Measurements from ENCODE around the gene TMEM174. TPM values are rescaled to one million over a fixed set of nuclear protein-coding genes. Genes with fewer than 3 reads are reported as not detected.

TMEM174 gene, protein sequence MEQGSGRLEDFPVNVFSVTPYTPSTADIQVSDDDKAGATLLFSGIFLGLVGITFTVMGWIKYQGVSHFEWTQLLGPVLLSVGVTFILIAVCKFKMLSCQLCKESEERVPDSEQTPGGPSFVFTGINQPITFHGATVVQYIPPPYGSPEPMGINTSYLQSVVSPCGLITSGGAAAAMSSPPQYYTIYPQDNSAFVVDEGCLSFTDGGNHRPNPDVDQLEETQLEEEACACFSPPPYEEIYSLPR
- not detected for total RNA-seq

DNA sequence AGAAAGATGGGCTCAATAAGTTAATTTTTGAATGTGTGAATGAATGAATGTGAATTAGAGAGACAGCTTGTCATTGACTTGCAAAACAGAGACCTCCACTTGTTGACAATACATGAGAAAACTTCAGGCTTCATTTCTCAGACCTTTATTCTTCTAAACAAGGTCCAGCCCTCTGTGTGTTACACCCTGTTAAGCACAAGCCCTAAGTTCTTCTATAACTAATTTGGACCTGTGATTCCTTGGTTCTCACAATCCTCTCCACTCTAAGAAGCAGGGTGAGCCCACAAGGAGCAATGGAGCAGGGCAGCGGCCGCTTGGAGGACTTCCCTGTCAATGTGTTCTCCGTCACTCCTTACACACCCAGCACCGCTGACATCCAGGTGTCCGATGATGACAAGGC, at the start of gene TMEM174:
TSS of gene TMEM174 (plus strand) at position 243 of the 400 bp plus-strand sequence. CDS start at position 294, 51 bp downstream.

Other genes with a start within 250 kb of the TMEM174 start
- gene FCHO2, start 217.2 kb upstream of the TMEM174 start, total RNA-seq: 1 to 10 TPM in 1 of 2 experiments, under 1 TPM in 1; 0.84 to 1.4 TPM
- not detected for gene TMEM171, start 52.6 kb upstream of the TMEM174 start, total RNA-seq